Forelimb muscle (tissue), 1 donor: ENCODE measurements around the gene NT5DC2. TPM values are rescaled to one million over a fixed set of nuclear protein-coding genes. Genes with fewer than 3 reads are reported as not detected.

ENCODE experiments used
- DNase-seq: peaks from one replicate; pipeline ENCODE4 v3.0.0-alpha.2; 2013; ENCODE audit warnings: low read depth
- polyA plus RNA-seq: library from polyadenylated mRNA; unstranded; fragments of 120-200 nt; gene quantifications from one replicate; pipeline ENCODE4 v1.2.1, GENCODE V29; 2013; ENCODE audit not compliant: insufficient read length

The NT5DC2 gene
- polyA plus RNA-seq, 1 donor: 80.6 TPM

GRCh38 chr3:52524752-52525679, 8.6 kb downstream of the NT5DC2 start:
- DNase-seq: no peak

GRCh38 chr3:52524258-52524751, 9.4 kb downstream of the NT5DC2 start:
- no peak for DNase-seq

- DNase-seq: no peak
Measured at GRCh38 chr3:52523386-52524257, 10.0 kb downstream of the NT5DC2 start.

GRCh38 chr3:52522651-52523251, 10.9 kb downstream of the NT5DC2 start:
- DNase-seq: no peak

- no peak for DNase-seq
Measured at GRCh38 chr3:52521881-52522650, 11.6 kb downstream of the NT5DC2 start.

GRCh38 chr3:52521488-52521824, 12.2 kb downstream of the NT5DC2 start:
- DNase-seq: no peak

GRCh38 chr3:52520716-52521487, 12.8 kb downstream of the NT5DC2 start:
- DNase-seq: no peak

GRCh38 chr3:52520141-52520667, 13.5 kb downstream of the NT5DC2 start:
- DNase-seq: no peak

GRCh38 chr3:52519445-52520140, 14.1 kb downstream of the NT5DC2 start:
- DNase-seq: no peak

- no peak for DNase-seq
Measured at GRCh38 chr3:52518723-52519444, 14.8 kb downstream of the NT5DC2 start.

GRCh38 chr3:52517796-52518722, 15.6 kb downstream of the NT5DC2 start:
- DNase-seq: no peak

- no peak for DNase-seq
Measured at GRCh38 chr3:52516509-52517195, 17.0 kb downstream of the NT5DC2 start.

- DNase-seq: no peak
Measured at GRCh38 chr3:52515192-52515591, 18.5 kb downstream of the NT5DC2 start.

- no peak for DNase-seq
Measured at GRCh38 chr3:52514576-52514975, 19.1 kb downstream of the NT5DC2 start.

GRCh38 chr3:52513281-52513680, 20.4 kb downstream of the NT5DC2 start:
- DNase-seq: no peak

GRCh38 chr3:52512727-52513126, 20.9 kb downstream of the NT5DC2 start:
- DNase-seq: no peak

GRCh38 chr3:52512105-52512504, 21.6 kb downstream of the NT5DC2 start:
- DNase-seq: no peak
